GM12864 (cell line): Measurements from ENCODE around the gene CCDC175.

ENCODE experiments used
- DNase-seq: peaks from one replicate; pipeline ENCODE4 v3.0.0-alpha.2; 2011; ENCODE audit warnings: low read depth
- H3K4me3 ChIP-seq: 2 replicates; pipeline ENCODE4 v1.5.1; 2011; ENCODE audit warnings: mild to moderate bottlenecking, low read depth, low read length, control low read depth
- CTCF ChIP-seq: IDR thresholded peaks from 2 replicates; pipeline ENCODE4 v1.5.1; 2011; ENCODE audit warnings: low read depth, mild to moderate bottlenecking, moderate library complexity, low read length, control low read depth, inconsistent platforms; ENCODE audit errors: missing control alignments

Gene CCDC175

GRCh38 chr14:59580911-59581310 is 4.3 kb upstream of the CCDC175 start:
- no peak for TF ChIP-seq CTCF
- DNase-seq: no peak
- no peak overlapping the region for H3K4me3 ChIP-seq

- no peak for DNase-seq
- TF ChIP-seq CTCF: no peak
- H3K4me3 ChIP-seq: no peak overlapping the region
These were observed 6.5 kb downstream of the CCDC175 start for GRCh38 chr14:59570122-59570521.

GRCh38 chr14:59566725-59567124 is 9.9 kb downstream of the CCDC175 start:
- TF ChIP-seq CTCF: no peak
- H3K4me3 ChIP-seq: no peak overlapping the region
- no peak for DNase-seq

- no peak for DNase-seq
- TF ChIP-seq CTCF: no peak
- H3K4me3 ChIP-seq: no peak overlapping the region
These were observed 10.3 kb downstream of the CCDC175 start for GRCh38 chr14:59566296-59566695.

- H3K4me3 ChIP-seq: no peak overlapping the region
- no peak for TF ChIP-seq CTCF
- DNase-seq: no peak
These were observed 11.5 kb downstream of the CCDC175 start for GRCh38 chr14:59565087-59565486.

- DNase-seq: no peak
- H3K4me3 ChIP-seq: no peak overlapping the region
- TF ChIP-seq CTCF: no peak
These were observed 12.2 kb downstream of the CCDC175 start for GRCh38 chr14:59564366-59564765.

GRCh38 chr14:59547310-59547709 is 29.3 kb downstream of the CCDC175 start:
- H3K4me3 ChIP-seq: no peak overlapping the region
- DNase-seq: no peak
- TF ChIP-seq CTCF: no peak
